GM23338 (cell line): Measurements from ENCODE around the gene NDEL1. TPM values are rescaled to one million over a fixed set of nuclear protein-coding genes. Genes with fewer than 3 reads are reported as not detected.

ENCODE experiments used
- ATAC-seq: fragments of 200-7000 bp; cut with Tn5 transposase; 3 replicates; pipeline ENCODE4 v1.9.1; 2020
- DNase-seq: peaks from one replicate; pipeline ENCODE4 v3.0.0-alpha.2; 2015; ENCODE audit warnings: low spot score
- H2AFZ ChIP-seq: fragments of 200-600 bp; sonication (generic); 2 replicates; pipeline ENCODE4 v1.8.0; 2016; ENCODE audit warnings: antibody characterized with exemption, mild to moderate bottlenecking, moderate library complexity
- H3F3A ChIP-seq: fragments of 200-600 bp; sonication (generic); replicated peaks from 2 replicates; pipeline ENCODE4 v1.8.0; 2017; ENCODE audit warnings: antibody characterized with exemption, mixed run types, low read depth
- H3K27ac ChIP-seq: fragments of 200-600 bp; sonication (generic); 2 replicates; pipeline ENCODE4 v1.6.1; 2016; ENCODE audit warnings: low read depth
- H3K27me3 ChIP-seq: fragments of 200-600 bp; sonication (generic); 2 replicates; pipeline ENCODE4 v1.8.0; 2016; ENCODE audit warnings: mild to moderate bottlenecking, mixed run types, moderate library complexity; ENCODE audit not compliant: insufficient read depth
- H3K36me3 ChIP-seq: fragments of 200-600 bp; sonication (generic); 2 replicates; pipeline ENCODE4 v1.8.0; 2016; ENCODE audit warnings: mild to moderate bottlenecking; ENCODE audit not compliant: insufficient read depth
- H3K4me1 ChIP-seq: fragments of 200-600 bp; sonication (generic); 2 replicates; pipeline ENCODE4 v1.8.0; 2016; ENCODE audit warnings: mild to moderate bottlenecking, moderate library complexity; ENCODE audit not compliant: insufficient read depth
- H3K4me2 ChIP-seq: fragments of 200-600 bp; sonication (generic); 2 replicates; pipeline ENCODE4 v1.7.1; 2017; ENCODE audit warnings: mixed run types
- H3K4me3 ChIP-seq: fragments of 200-600 bp; sonication (generic); 2 replicates; pipeline ENCODE4 v1.6.1; 2016; ENCODE audit warnings: mixed run types
- H3K79me2 ChIP-seq: fragments of 200-600 bp; sonication (generic); replicated peaks from 2 replicates; pipeline ENCODE4 v1.8.0; 2017; ENCODE audit warnings: mild to moderate bottlenecking; ENCODE audit not compliant: insufficient read depth
- H3K9me2 ChIP-seq: fragments of 200-600 bp; sonication (generic); 2 replicates; pipeline ENCODE4 v1.8.0; 2017; ENCODE audit not compliant: insufficient read depth
- H4K20me1 ChIP-seq: fragments of 200-600 bp; sonication (generic); replicated peaks from 2 replicates; pipeline ENCODE4 v1.8.0; 2017; ENCODE audit warnings: mild to moderate bottlenecking; ENCODE audit not compliant: insufficient read depth
- H3K27ac Mint-ChIP-seq: 2 replicates; pipeline ENCODE4 v1.8.0; 2020; ENCODE audit warnings: inconsistent platforms, mild to moderate bottlenecking, moderate library complexity, mixed read lengths
- H3K27me3 Mint-ChIP-seq: 3 replicates; pipeline ENCODE4 v1.8.0; 2022; ENCODE audit warnings: low read depth, mild to moderate bottlenecking, moderate library complexity, mixed read lengths, inconsistent platforms; ENCODE audit not compliant: insufficient read depth, poor library complexity
- H3K36me3 Mint-ChIP-seq: 3 replicates; pipeline ENCODE4 v1.8.0; 2021; ENCODE audit warnings: low read depth, mild to moderate bottlenecking, inconsistent platforms, moderate library complexity, mixed read lengths
- H3K4me1 Mint-ChIP-seq: 3 replicates; pipeline ENCODE4 v1.8.0; 2020; ENCODE audit warnings: mild to moderate bottlenecking, inconsistent platforms, mixed read lengths
- H3K4me3 Mint-ChIP-seq: 3 replicates; pipeline ENCODE4 v1.8.0; 2021; ENCODE audit warnings: moderate library complexity, mild to moderate bottlenecking, inconsistent platforms, mixed read lengths
- H3K9me3 Mint-ChIP-seq: 3 replicates; pipeline ENCODE4 v1.8.0; 2020; ENCODE audit warnings: moderate library complexity, mild to moderate bottlenecking, inconsistent platforms, mixed read lengths
- CREB1 ChIP-seq: fragments of 250-450 bp; sonication (Bioruptor Pico); IDR thresholded peaks from 2 replicates; pipeline ENCODE4 v1.5.0; 2020; ENCODE audit warnings: low read depth, mild to moderate bottlenecking, moderate library complexity
- JUNB ChIP-seq: IDR thresholded peaks from one replicate; pipeline ENCODE4 v1.6.1; 2016; ENCODE audit warnings: antibody characterized with exemption; ENCODE audit not compliant: unreplicated experiment
- NANOG ChIP-seq: IDR thresholded peaks from 2 replicates; pipeline ENCODE4 v1.6.1; 2016; ENCODE audit warnings: antibody characterized with exemption, borderline replicate concordance
- POLR2AphosphoS5 ChIP-seq: IDR thresholded peaks from 2 replicates; pipeline ENCODE4 v1.6.1; 2016; ENCODE audit warnings: antibody characterized with exemption, low read depth
- STAT1 ChIP-seq: IDR thresholded peaks from one replicate; pipeline ENCODE4 v1.6.1; 2016; ENCODE audit warnings: antibody characterized with exemption; ENCODE audit not compliant: unreplicated experiment
- ZNF114 ChIP-seq: fragments of 250-450 bp; sonication (Bioruptor Pico); IDR thresholded peaks from 2 replicates; pipeline ENCODE4 v1.5.0; 2020; ENCODE audit warnings: mild to moderate bottlenecking, moderate library complexity
- ZNF331 ChIP-seq: fragments of 250-450 bp; sonication (Bioruptor Pico); IDR thresholded peaks from 2 replicates; pipeline ENCODE4 v1.5.0; 2020; ENCODE audit warnings: low read depth, mild to moderate bottlenecking, moderate library complexity
- polyA plus RNA-seq: library from polyadenylated mRNA; unstranded; fragments of >200 nt; fragmentation: Nextera tagmentation; extraction: Ambion mirVana; gene quantifications from 2 replicates; pipeline ENCODE4 v1.2.1, GENCODE V29; 2016
- total RNA-seq: library from RNA; depleted of rRNA; stranded (reverse); fragments of >200 nt; shearing (Covaris generic); gene quantifications from 2 replicates; pipeline ENCODE4 v1.2.3, GENCODE V29; 2014
- TF ChIP-seq, protein P1 (sequence below): IDR thresholded peaks from one replicate; pipeline ENCODE4 v1.6.1; 2018; ENCODE audit warnings: antibody characterized with exemption; ENCODE audit not compliant: unreplicated experiment
- TF ChIP-seq, protein P2 (sequence below): IDR thresholded peaks from 2 replicates; pipeline ENCODE4 v1.6.1; 2016; ENCODE audit warnings: antibody characterized with exemption
- TF ChIP-seq, protein P3 (sequence below), 2 experiments: fragments of 200-600 bp in 1 of 2; sonication (generic) in 1 of 2; conservative IDR thresholded peaks; 2 replicates each; pipeline versions ENCODE4 v1.5.1 to v1.6.1; 2016 to 2017; ENCODE audit warnings: antibody characterized with exemption in 2 of 2, low read depth in 2 of 2, mild to moderate bottlenecking in 2 of 2, moderate library complexity in 1 of 2
- TF ChIP-seq, protein P4 (sequence below): fragments of 250-450 bp; sonication (Bioruptor Pico); IDR thresholded peaks from 2 replicates; pipeline ENCODE4 v1.5.0; 2020; ENCODE audit warnings: mild to moderate bottlenecking, moderate library complexity

The NDEL1 gene
- total and polyA plus RNA-seq, 2 experiments from 2014 or later: 21.2 to 26.0 TPM

DNA sequence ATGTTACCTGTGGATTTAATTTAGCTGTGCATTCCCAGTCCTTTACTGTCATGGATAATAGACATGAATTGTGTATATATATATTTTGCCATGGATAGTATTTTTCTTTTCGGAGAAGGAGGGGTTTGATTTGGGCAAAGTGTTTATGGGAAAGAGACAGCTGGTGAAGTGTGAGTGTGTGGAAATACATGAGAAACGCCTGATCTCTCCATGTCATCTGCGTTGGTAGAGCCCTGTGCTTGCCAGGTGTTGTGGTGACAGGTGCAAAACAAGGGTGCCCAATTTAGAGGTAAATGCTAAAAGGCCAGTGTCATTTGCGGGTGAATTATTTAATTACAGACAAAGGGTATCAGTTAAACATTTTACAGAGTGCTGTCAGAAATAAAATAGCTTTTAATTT is 23.4 kb downstream of the NDEL1 start (continued):
- TF ChIP-seq, protein P1, sequence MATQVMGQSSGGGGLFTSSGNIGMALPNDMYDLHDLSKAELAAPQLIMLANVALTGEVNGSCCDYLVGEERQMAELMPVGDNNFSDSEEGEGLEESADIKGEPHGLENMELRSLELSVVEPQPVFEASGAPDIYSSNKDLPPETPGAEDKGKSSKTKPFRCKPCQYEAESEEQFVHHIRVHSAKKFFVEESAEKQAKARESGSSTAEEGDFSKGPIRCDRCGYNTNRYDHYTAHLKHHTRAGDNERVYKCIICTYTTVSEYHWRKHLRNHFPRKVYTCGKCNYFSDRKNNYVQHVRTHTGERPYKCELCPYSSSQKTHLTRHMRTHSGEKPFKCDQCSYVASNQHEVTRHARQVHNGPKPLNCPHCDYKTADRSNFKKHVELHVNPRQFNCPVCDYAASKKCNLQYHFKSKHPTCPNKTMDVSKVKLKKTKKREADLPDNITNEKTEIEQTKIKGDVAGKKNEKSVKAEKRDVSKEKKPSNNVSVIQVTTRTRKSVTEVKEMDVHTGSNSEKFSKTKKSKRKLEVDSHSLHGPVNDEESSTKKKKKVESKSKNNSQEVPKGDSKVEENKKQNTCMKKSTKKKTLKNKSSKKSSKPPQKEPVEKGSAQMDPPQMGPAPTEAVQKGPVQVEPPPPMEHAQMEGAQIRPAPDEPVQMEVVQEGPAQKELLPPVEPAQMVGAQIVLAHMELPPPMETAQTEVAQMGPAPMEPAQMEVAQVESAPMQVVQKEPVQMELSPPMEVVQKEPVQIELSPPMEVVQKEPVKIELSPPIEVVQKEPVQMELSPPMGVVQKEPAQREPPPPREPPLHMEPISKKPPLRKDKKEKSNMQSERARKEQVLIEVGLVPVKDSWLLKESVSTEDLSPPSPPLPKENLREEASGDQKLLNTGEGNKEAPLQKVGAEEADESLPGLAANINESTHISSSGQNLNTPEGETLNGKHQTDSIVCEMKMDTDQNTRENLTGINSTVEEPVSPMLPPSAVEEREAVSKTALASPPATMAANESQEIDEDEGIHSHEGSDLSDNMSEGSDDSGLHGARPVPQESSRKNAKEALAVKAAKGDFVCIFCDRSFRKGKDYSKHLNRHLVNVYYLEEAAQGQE: no peak
- no peak for TF ChIP-seq ZNF114 (CRISPR knock-in tag)
- TF ChIP-seq, protein P2, sequence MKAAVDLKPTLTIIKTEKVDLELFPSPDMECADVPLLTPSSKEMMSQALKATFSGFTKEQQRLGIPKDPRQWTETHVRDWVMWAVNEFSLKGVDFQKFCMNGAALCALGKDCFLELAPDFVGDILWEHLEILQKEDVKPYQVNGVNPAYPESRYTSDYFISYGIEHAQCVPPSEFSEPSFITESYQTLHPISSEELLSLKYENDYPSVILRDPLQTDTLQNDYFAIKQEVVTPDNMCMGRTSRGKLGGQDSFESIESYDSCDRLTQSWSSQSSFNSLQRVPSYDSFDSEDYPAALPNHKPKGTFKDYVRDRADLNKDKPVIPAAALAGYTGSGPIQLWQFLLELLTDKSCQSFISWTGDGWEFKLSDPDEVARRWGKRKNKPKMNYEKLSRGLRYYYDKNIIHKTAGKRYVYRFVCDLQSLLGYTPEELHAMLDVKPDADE: no peak
- TF ChIP-seq NANOG: no peak
- no peak for TF ChIP-seq JUNB
- no peak for TF ChIP-seq STAT1

DNA sequence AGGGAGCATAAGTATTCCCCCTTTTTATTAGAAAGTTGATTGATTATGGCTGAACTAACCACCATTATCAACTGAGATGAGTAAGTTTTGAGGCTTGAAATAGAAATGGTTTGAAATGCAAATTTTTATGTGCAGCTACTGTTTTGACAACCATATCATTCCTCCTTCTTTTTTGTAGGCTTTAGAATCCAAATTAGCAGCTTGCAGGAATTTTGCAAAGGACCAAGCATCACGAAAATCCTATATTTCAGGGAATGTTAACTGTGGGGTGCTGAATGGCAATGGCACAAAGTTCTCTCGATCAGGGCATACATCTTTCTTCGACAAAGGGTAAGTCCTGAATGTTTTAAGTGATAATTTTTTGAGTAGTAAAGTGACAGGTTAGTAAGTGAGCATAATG is 24.1 kb downstream of the NDEL1 start:
- H3K27ac Mint-ChIP-seq: no peak overlapping the region
- H3K4me3 Mint-ChIP-seq: no peak overlapping the region
- ATAC-seq: no peak
- no peak overlapping the region for H3K4me3 ChIP-seq
- H3K27ac ChIP-seq: no peak overlapping the region
- H3K27me3 ChIP-seq: no peaks in the 10 kb centered on the region
- H3F3A ChIP-seq: no peaks in the 10 kb centered on the region
- no peaks in the 10 kb centered on the region for H3K27me3 Mint-ChIP-seq
- no peaks in the 10 kb centered on the region for H3K9me3 Mint-ChIP-seq
- H3K36me3 ChIP-seq: peaks cover 12% of the 10 kb centered on the region
- H3K4me1 ChIP-seq: no peaks in the 10 kb centered on the region
- H2AFZ ChIP-seq: no peak overlapping the region
- TF ChIP-seq NANOG: no peak
- TF ChIP-seq CREB1 (CRISPR knock-in tag): no peak
- TF ChIP-seq, protein P2: no peak
- TF ChIP-seq ZNF114 (CRISPR knock-in tag): no peak
- no peak for TF ChIP-seq STAT1
- TF ChIP-seq, protein P3, sequence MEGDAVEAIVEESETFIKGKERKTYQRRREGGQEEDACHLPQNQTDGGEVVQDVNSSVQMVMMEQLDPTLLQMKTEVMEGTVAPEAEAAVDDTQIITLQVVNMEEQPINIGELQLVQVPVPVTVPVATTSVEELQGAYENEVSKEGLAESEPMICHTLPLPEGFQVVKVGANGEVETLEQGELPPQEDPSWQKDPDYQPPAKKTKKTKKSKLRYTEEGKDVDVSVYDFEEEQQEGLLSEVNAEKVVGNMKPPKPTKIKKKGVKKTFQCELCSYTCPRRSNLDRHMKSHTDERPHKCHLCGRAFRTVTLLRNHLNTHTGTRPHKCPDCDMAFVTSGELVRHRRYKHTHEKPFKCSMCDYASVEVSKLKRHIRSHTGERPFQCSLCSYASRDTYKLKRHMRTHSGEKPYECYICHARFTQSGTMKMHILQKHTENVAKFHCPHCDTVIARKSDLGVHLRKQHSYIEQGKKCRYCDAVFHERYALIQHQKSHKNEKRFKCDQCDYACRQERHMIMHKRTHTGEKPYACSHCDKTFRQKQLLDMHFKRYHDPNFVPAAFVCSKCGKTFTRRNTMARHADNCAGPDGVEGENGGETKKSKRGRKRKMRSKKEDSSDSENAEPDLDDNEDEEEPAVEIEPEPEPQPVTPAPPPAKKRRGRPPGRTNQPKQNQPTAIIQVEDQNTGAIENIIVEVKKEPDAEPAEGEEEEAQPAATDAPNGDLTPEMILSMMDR (conservative IDR thresholded peaks at IDR 0.05; ENCODE audit: low read depth in 2 of 2): no peak
- no peak for TF ChIP-seq POLR2AphosphoS5
- no peak for TF ChIP-seq ZNF331 (CRISPR knock-in tag)
- TF ChIP-seq, protein P4, sequence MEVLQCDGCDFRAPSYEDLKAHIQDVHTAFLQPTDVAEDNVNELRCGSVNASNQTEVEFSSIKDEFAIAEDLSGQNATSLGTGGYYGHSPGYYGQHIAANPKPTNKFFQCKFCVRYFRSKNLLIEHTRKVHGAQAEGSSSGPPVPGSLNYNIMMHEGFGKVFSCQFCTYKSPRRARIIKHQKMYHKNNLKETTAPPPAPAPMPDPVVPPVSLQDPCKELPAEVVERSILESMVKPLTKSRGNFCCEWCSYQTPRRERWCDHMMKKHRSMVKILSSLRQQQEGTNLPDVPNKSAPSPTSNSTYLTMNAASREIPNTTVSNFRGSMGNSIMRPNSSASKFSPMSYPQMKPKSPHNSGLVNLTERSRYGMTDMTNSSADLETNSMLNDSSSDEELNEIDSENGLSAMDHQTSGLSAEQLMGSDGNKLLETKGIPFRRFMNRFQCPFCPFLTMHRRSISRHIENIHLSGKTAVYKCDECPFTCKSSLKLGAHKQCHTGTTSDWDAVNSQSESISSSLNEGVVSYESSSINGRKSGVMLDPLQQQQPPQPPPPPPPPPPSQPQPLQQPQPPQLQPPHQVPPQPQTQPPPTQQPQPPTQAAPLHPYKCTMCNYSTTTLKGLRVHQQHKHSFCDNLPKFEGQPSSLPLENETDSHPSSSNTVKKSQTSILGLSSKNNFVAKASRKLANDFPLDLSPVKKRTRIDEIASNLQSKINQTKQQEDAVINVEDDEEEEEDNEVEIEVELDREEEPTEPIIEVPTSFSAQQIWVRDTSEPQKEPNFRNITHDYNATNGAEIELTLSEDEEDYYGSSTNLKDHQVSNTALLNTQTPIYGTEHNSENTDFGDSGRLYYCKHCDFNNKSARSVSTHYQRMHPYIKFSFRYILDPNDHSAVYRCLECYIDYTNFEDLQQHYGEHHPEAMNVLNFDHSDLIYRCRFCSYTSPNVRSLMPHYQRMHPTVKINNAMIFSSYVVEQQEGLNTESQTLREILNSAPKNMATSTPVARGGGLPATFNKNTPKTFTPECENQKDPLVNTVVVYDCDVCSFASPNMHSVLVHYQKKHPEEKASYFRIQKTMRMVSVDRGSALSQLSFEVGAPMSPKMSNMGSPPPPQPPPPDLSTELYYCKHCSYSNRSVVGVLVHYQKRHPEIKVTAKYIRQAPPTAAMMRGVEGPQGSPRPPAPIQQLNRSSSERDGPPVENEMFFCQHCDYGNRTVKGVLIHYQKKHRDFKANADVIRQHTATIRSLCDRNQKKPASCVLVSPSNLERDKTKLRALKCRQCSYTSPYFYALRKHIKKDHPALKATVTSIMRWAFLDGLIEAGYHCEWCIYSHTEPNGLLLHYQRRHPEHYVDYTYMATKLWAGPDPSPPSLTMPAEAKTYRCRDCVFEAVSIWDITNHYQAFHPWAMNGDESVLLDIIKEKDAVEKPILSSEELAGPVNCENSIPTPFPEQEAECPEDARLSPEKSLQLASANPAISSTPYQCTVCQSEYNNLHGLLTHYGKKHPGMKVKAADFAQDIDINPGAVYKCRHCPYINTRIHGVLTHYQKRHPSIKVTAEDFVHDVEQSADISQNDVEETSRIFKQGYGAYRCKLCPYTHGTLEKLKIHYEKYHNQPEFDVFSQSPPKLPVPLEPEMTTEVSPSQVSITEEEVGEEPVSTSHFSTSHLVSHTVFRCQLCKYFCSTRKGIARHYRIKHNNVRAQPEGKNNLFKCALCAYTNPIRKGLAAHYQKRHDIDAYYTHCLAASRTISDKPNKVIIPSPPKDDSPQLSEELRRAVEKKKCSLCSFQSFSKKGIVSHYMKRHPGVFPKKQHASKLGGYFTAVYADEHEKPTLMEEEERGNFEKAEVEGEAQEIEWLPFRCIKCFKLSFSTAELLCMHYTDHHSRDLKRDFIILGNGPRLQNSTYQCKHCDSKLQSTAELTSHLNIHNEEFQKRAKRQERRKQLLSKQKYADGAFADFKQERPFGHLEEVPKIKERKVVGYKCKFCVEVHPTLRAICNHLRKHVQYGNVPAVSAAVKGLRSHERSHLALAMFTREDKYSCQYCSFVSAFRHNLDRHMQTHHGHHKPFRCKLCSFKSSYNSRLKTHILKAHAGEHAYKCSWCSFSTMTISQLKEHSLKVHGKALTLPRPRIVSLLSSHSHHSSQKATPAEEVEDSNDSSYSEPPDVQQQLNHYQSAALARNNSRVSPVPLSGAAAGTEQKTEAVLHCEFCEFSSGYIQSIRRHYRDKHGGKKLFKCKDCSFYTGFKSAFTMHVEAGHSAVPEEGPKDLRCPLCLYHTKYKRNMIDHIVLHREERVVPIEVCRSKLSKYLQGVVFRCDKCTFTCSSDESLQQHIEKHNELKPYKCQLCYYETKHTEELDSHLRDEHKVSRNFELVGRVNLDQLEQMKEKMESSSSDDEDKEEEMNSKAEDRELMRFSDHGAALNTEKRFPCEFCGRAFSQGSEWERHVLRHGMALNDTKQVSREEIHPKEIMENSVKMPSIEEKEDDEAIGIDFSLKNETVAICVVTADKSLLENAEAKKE (CRISPR knock-in tag): no peak
- peaks cover 22% of the 10 kb centered on the region for H3K36me3 Mint-ChIP-seq
- H4K20me1 ChIP-seq: peaks cover 8% of the 10 kb centered on the region
- DNase-seq: no peak
- H3K9me2 ChIP-seq: no peaks in the 10 kb centered on the region
- H3K4me1 Mint-ChIP-seq: no peaks in the 10 kb centered on the region
- peaks cover 5% of the 10 kb centered on the region; the same call in 1 of the 2 replicates for H3K79me2 ChIP-seq
- H3K4me2 ChIP-seq: no peak overlapping the region
